Fibroblast of skin of right biceps (primary cell): ENCODE results near the gene HDAC1.

ENCODE experiments used
- DNase-seq: peaks from one replicate; pipeline ENCODE4 v3.0.0-alpha.2; 2013

Gene HDAC1

GRCh38 chr1:32330558-32331151, 38.8 kb downstream of the HDAC1 start:
- no peak for DNase-seq

- DNase-seq: no peak
Observed at GRCh38 chr1:32331549-32331948, 39.7 kb downstream of the HDAC1 start.

GRCh38 chr1:32332290-32333079, 40.6 kb downstream of the HDAC1 start:
- no peak for DNase-seq

GRCh38 chr1:32333251-32333963, 41.5 kb downstream of the HDAC1 start:
- DNase-seq: no peak

- DNase-seq: no peak
Observed at GRCh38 chr1:32334274-32334861, 42.5 kb downstream of the HDAC1 start.

GRCh38 chr1:32334864-32335534, 43.1 kb downstream of the HDAC1 start:
- peak; percentile 57 for DNase-seq

- no peak for DNase-seq
Observed at GRCh38 chr1:32335535-32335789, 43.6 kb downstream of the HDAC1 start.

GRCh38 chr1:32335790-32336590, 44.1 kb downstream of the HDAC1 start, which contains the start of gene MARCKSL1:
Gene MARCKSL1 (minus strand): TSS chr1:32336233. CDS start chr1:32336033, 200 bp downstream.
- peak; percentile 80 for DNase-seq

GRCh38 chr1:32336591-32336932, 44.7 kb downstream of the HDAC1 start:
- DNase-seq: no peak

GRCh38 chr1:32336963-32337675, 45.2 kb downstream of the HDAC1 start:
- DNase-seq: peak; percentile 58

GRCh38 chr1:32337855-32338636, 46.2 kb downstream of the HDAC1 start:
- DNase-seq: no peak

GRCh38 chr1:32338637-32339145, 46.8 kb downstream of the HDAC1 start:
- DNase-seq: peak; percentile 22

GRCh38 chr1:32339363-32339978, 47.6 kb downstream of the HDAC1 start:
- DNase-seq: peak; percentile 61

GRCh38 chr1:32341186-32341757, 49.4 kb downstream of the HDAC1 start:
- DNase-seq: no peak

- no peak for DNase-seq
Observed at GRCh38 chr1:32341971-32342370, 50.1 kb downstream of the HDAC1 start.

- no peak for DNase-seq
Observed at GRCh38 chr1:32342704-32343103, 50.8 kb downstream of the HDAC1 start.

GRCh38 chr1:32345289-32345827, 53.5 kb downstream of the HDAC1 start:
- peak; percentile 38 for DNase-seq

GRCh38 chr1:32346532-32347157, 54.8 kb downstream of the HDAC1 start:
- no peak for DNase-seq

- DNase-seq: no peak
Observed at GRCh38 chr1:32349211-32349708, 57.4 kb downstream of the HDAC1 start.
